Mesenchymal stem cell (in vitro differentiated cells and primary cell): ENCODE measurements around the gene NIPBL.
"Not testable (repeated sequence)": the region's sequence is repeated elsewhere in the genome, so short reads cannot be mapped to it uniquely, and the experiment has no call there.

ENCODE experiments used
- DNase-seq: peaks from one replicate; pipeline ENCODE4 v3.0.0-alpha.2; 2013
- H2AFZ ChIP-seq: one replicate; pipeline ENCODE4 v1.6.1; 2013; ENCODE audit warnings: low read depth, mild to moderate bottlenecking, control low read depth, inconsistent platforms, low read length, moderate library complexity
- H2AK5ac ChIP-seq: 2 replicates; pipeline ENCODE4 v1.6.1; 2013; ENCODE audit warnings: low read length, moderate library complexity, mild to moderate bottlenecking, inconsistent platforms; ENCODE audit not compliant: severe bottlenecking
- H2BK120ac ChIP-seq: one replicate; pipeline ENCODE4 v1.6.1; 2013; ENCODE audit warnings: low read depth, mild to moderate bottlenecking, inconsistent platforms, low read length, moderate library complexity
- H2BK12ac ChIP-seq, 2 experiments: one replicate each; pipeline ENCODE4 v1.6.1; 2013; ENCODE audit warnings: inconsistent platforms in 2 of 2, low read length in 2 of 2, mild to moderate bottlenecking in 2 of 2, moderate library complexity in 2 of 2, control low read depth in 1 of 2
- H2BK15ac ChIP-seq: one replicate; pipeline ENCODE4 v1.6.1; 2013; ENCODE audit warnings: mild to moderate bottlenecking, low read depth, inconsistent platforms; ENCODE audit not compliant: poor library complexity, severe bottlenecking
- H2BK5ac ChIP-seq: 2 replicates; pipeline ENCODE4 v1.6.1; 2013; ENCODE audit warnings: low read depth, mild to moderate bottlenecking, low read length, control low read depth, inconsistent platforms; ENCODE audit not compliant: poor library complexity, severe bottlenecking
- H3K14ac ChIP-seq, 2 experiments: one replicate each; pipeline ENCODE4 v1.6.1; 2013; ENCODE audit warnings: inconsistent platforms in 2 of 2, low read length in 2 of 2, control low read depth in 1 of 2, mild to moderate bottlenecking in 1 of 2, moderate library complexity in 1 of 2
- H3K18ac ChIP-seq, 2 experiments: one replicate each; pipeline ENCODE4 v1.6.1; 2013; ENCODE audit warnings: inconsistent platforms in 2 of 2, low read length in 2 of 2, control low read depth in 1 of 2, low read depth in 1 of 2, mild to moderate bottlenecking in 1 of 2
- H3K23ac ChIP-seq, 2 experiments: one replicate each; pipeline ENCODE4 v1.6.1; 2013; ENCODE audit warnings: inconsistent platforms in 2 of 2, low read length in 2 of 2, mild to moderate bottlenecking in 2 of 2, moderate library complexity in 2 of 2, control low read depth in 1 of 2
- H3K27ac ChIP-seq: 2 replicates; pipeline ENCODE4 v1.5.1; 2013; ENCODE audit warnings: mild to moderate bottlenecking, moderate library complexity, low read length, control low read depth, inconsistent platforms; ENCODE audit not compliant: poor library complexity, severe bottlenecking
- H3K27me3 ChIP-seq, 2 experiments: 2 replicates each; pipeline versions ENCODE4 v1.6.1 to v1.7.0; 2013; ENCODE audit warnings: low read length in 2 of 2, mild to moderate bottlenecking in 2 of 2, moderate library complexity in 2 of 2, control low read depth in 1 of 2, inconsistent platforms in 1 of 2; ENCODE audit not compliant: control insufficient read depth in 1 of 2, insufficient read depth in 1 of 2
- H3K36me3 ChIP-seq, 2 experiments: 2 replicates each; pipeline versions ENCODE4 v1.6.1 to v1.7.0; 2013; ENCODE audit warnings: low read length in 2 of 2, control low read depth in 1 of 2, inconsistent platforms in 1 of 2, low read depth in 1 of 2, mild to moderate bottlenecking in 1 of 2; ENCODE audit not compliant: insufficient read depth in 2 of 2, control insufficient read depth in 1 of 2
- H3K4ac ChIP-seq, 2 experiments: one replicate each; pipeline ENCODE4 v1.6.1; 2013; ENCODE audit warnings: inconsistent platforms in 2 of 2, low read length in 2 of 2, mild to moderate bottlenecking in 2 of 2, moderate library complexity in 2 of 2, control low read depth in 1 of 2, low read depth in 1 of 2
- H3K4me1 ChIP-seq: 2 replicates; pipeline ENCODE4 v1.6.1; 2013; ENCODE audit warnings: low read depth, low read length, control low read depth; ENCODE audit not compliant: control insufficient read depth, insufficient read depth
- H3K4me2 ChIP-seq: 2 replicates; pipeline ENCODE4 v1.6.1; 2013; ENCODE audit warnings: low read length, mild to moderate bottlenecking, inconsistent platforms; ENCODE audit not compliant: poor library complexity, severe bottlenecking
- H3K4me3 ChIP-seq, 2 experiments: 2 replicates each; pipeline versions ENCODE4 v1.5.1 to v1.7.0; 2013; ENCODE audit warnings: low read length in 2 of 2, mild to moderate bottlenecking in 2 of 2, control low read depth in 1 of 2, low read depth in 1 of 2; ENCODE audit not compliant: insufficient read depth in 1 of 2
- H3K79me1 ChIP-seq: replicated peaks from 2 replicates; pipeline ENCODE4 v1.6.1; 2013; ENCODE audit warnings: mild to moderate bottlenecking, control low read depth, low read length, inconsistent platforms; ENCODE audit not compliant: poor library complexity, severe bottlenecking
- H3K9ac ChIP-seq: 2 replicates; pipeline ENCODE4 v1.7.0; 2013; ENCODE audit warnings: mild to moderate bottlenecking, low read length, moderate library complexity
- H3K9me3 ChIP-seq: 2 replicates; pipeline ENCODE4 v1.7.0; 2013; ENCODE audit warnings: mild to moderate bottlenecking, low read length; ENCODE audit not compliant: control insufficient read depth
- H4K8ac ChIP-seq: one replicate; pipeline ENCODE4 v1.6.1; 2013; ENCODE audit warnings: inconsistent platforms, mild to moderate bottlenecking, low read length, moderate library complexity
- H4K91ac ChIP-seq: one replicate; pipeline ENCODE4 v1.6.1; 2013; ENCODE audit warnings: mild to moderate bottlenecking, low read length, inconsistent platforms
- WGBS: methylation state at CpG from one replicate; pipeline ENCODE4 v1.1.7; 2013; ENCODE audit warnings: mixed read lengths; 5-methylcytosine and 5-hydroxymethylcytosine counted together

Gene NIPBL

DNA sequence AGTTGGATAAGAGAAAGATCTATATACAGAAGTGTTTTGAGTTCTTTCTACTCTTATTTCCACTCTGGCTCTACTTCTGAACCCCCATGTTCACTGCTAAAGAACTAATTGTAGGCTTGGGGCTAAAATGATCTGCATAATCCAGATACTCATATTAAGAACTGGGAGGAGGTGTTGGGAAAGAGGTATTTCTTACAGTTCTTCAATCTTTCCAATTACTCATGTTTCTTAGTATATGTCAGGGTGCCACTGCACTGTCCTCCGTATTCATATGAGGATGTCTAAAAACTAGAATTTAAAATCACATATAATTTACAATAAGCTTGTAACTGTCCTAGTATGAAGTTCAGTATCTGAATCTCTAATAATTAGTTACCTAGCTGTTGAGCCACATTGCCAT is 12.7 kb downstream of the NIPBL start:
- Histone ChIP-seq H2BK120ac (no peak overlapping the region), H3K27ac (no peak overlapping the region), H3K36me3 (peaks cover 5 to 13% of the 10 kb centered on the region in 2 experiments), H3K4ac (no peak overlapping the region), H2AK5ac (no peak overlapping the region), H3K27me3 (no peaks in the 10 kb centered on the region), H3K23ac (no peak overlapping the region), H3K9me3 (no peaks in the 10 kb centered on the region), H2BK12ac (no peak overlapping the region), H2BK5ac (no peak overlapping the region), H3K18ac (no peak overlapping the region), H3K4me3 (no peak overlapping the region), H3K4me2 (no peak overlapping the region), H3K4me1 (no peaks in the 10 kb centered on the region), H4K8ac (no peak overlapping the region), H2BK15ac (no peak overlapping the region), H2AFZ (no peak overlapping the region), H3K14ac (no peak overlapping the region), H3K9ac (no peak overlapping the region), H4K91ac (no peak overlapping the region), H3K79me1 (peaks cover 5% of the 10 kb centered on the region)
- no peak for DNase-seq
- no CpG with 5 or more reads among the region's 1 CpG for WGBS

DNA sequence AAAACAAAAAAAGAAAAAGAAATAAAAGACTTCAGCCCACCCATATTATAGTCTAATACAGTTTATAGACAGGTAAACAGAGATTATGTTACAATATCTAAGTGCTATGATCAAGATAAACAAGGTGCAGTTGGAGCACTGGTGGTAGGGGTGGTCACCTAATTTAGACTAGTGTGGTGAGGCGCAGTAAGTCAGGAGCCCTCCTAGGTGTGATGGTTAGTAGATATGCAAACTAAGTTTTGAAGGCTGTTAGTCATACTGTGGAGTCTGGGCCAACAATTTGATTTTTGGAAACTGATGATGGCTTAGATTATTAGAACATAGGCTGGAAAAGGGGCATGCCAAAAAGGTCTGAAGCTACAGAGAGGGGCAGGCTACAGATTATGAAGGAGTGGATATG is 14.7 kb downstream of the NIPBL start:
- Histone ChIP-seq H2BK120ac (no peak overlapping the region), H3K18ac (no peak overlapping the region), H2BK15ac (no peak overlapping the region), H3K79me1 (peaks cover under 1% of the 10 kb centered on the region), H2BK12ac (no peak overlapping the region), H2BK5ac (no peak overlapping the region), H3K27ac (no peak overlapping the region), H3K4ac (no peak overlapping the region), H3K9me3 (no peaks in the 10 kb centered on the region), H3K4me1 (no peaks in the 10 kb centered on the region), H2AK5ac (no peak overlapping the region), H3K23ac (no peak overlapping the region), H3K36me3 (no peaks in the 10 kb centered on the region), H3K4me2 (no peak overlapping the region), H4K91ac (no peak overlapping the region), H4K8ac (no peak overlapping the region), H3K27me3 (no peaks in the 10 kb centered on the region), H3K9ac (no peak overlapping the region), H2AFZ (no peak overlapping the region), H3K4me3 (no peak overlapping the region), H3K14ac (no peak overlapping the region)
- no peak for DNase-seq
- 95% methylated on average over 1 of the region's 1 CpG for WGBS

DNA sequence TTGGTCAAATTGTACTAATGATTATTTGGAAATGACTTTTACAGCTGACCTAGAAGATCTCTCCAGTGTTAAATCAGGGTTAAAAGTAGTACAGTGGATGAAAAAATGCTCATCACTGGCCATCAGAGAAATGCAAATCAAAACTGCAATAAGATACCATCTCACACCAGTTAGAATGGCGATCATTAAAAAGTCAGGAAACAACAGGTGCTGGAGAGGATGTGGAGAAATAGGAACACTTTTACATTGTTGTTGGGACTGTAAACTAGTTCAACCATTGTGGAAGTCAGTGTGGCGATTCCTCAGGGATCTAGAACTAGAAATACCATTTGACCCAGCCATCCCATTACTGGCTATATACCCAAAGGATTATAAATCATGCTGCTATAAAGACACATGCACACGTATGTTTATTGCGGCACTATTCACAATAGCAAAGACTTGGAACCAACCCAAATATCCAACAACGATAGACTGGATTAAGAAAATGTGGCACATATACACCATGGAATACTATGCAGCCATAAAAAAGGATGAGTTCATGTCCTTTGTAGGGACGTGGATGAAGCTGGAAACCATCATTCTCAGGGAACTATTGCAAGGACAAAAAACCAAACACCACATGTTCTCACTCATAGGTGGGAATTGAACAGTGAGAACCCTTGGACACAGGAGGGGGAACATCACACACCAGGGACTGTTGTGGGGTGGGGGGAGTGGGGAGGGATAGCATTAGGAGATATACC is 15.7 kb downstream of the NIPBL start:
- not testable (repeated sequence) for H3K9ac ChIP-seq, H2AK5ac ChIP-seq, H3K14ac ChIP-seq, H3K18ac ChIP-seq, H3K27ac ChIP-seq, H3K4me3 ChIP-seq, H3K27me3 ChIP-seq, H2BK5ac ChIP-seq, H3K9me3 ChIP-seq, H3K4me2 ChIP-seq, H3K4ac ChIP-seq, H4K8ac ChIP-seq, DNase-seq, H4K91ac ChIP-seq, H2BK12ac ChIP-seq, H3K4me1 ChIP-seq, H2BK120ac ChIP-seq, H2AFZ ChIP-seq, H2BK15ac ChIP-seq, H3K79me1 ChIP-seq, H3K23ac ChIP-seq, H3K36me3 ChIP-seq
- WGBS, result no CpG with 5 or more reads among the region's 6 CpGs

DNA sequence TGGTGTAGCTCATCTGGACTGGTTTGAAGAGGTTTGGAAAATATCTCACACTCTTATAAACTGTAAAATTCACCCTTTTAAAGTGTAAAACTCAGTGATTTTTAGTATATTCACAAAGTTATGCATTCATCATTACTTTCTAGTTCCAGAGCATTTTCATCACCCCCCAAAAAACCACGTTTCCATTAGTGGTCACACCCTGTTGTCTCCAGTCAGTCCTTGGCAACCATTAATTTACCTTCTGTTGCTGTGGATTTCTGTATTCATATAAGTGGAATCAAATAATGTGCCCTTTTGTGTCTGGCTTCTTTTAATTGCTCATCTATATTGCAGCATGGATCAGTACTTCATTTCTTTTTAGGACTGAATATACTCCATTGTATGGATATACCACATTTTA is 18.4 kb downstream of the NIPBL start:
- Histone ChIP-seq H2BK120ac (no peak overlapping the region), H2BK12ac (no peak overlapping the region), H3K9me3 (no peaks in the 10 kb centered on the region), H2BK15ac (no peak overlapping the region), H2BK5ac (no peak overlapping the region), H3K79me1 (no peaks in the 10 kb centered on the region), H3K27me3 (no peaks in the 10 kb centered on the region), H3K14ac (no peak overlapping the region), H2AK5ac (no peak overlapping the region), H4K8ac (no peak overlapping the region), H3K4me3 (no peak overlapping the region), H3K4me2 (no peak overlapping the region), H4K91ac (no peak overlapping the region), H3K4ac (no peak overlapping the region), H3K23ac (no peak overlapping the region), H3K36me3 (no peaks in the 10 kb centered on the region), H3K9ac (no peak overlapping the region), H3K18ac (no peak overlapping the region), H3K27ac (no peak overlapping the region), H3K4me1 (no peaks in the 10 kb centered on the region), H2AFZ (no peak overlapping the region)
- DNase-seq, result no peak
- WGBS, result 100% methylated on average over 1 of the region's 1 CpG
